Nephron progenitor cell (in vitro differentiated cells): ENCODE results near the gene ZNF333.
"Not testable (repeated sequence)": the region's sequence is repeated elsewhere in the genome, so short reads cannot be mapped to it uniquely, and the experiment has no call there.

Experiments used
- DNase-seq: peaks from one replicate; pipeline ENCODE4 v3.0.0; 2021
- H3K27ac Mint-ChIP-seq: 2 replicates; pipeline ENCODE4 v1.8.0; 2021; ENCODE audit warnings: mild to moderate bottlenecking, moderate library complexity, mixed read lengths
- H3K27me3 Mint-ChIP-seq: 2 replicates; pipeline ENCODE4 v1.8.0; 2021; ENCODE audit warnings: mild to moderate bottlenecking, low read depth, mixed read lengths; ENCODE audit not compliant: poor library complexity
- H3K36me3 Mint-ChIP-seq: 2 replicates; pipeline ENCODE4 v1.8.0; 2021; ENCODE audit warnings: low read depth, mixed read lengths
- H3K4me1 Mint-ChIP-seq: 2 replicates; pipeline ENCODE4 v1.8.0; 2021; ENCODE audit warnings: mixed read lengths
- H3K4me3 Mint-ChIP-seq: 2 replicates; pipeline ENCODE4 v1.8.0; 2021; ENCODE audit warnings: mild to moderate bottlenecking, moderate library complexity, mixed read lengths
- H3K9me3 Mint-ChIP-seq: 2 replicates; pipeline ENCODE4 v1.8.0; 2021; ENCODE audit warnings: mild to moderate bottlenecking, moderate library complexity, mixed read lengths
- TF ChIP-seq, protein P1 (sequence below): fragments of 200-600 bp; sonication (generic); IDR thresholded peaks from 2 replicates; pipeline ENCODE4 v1.5.0; 2021; ENCODE audit warnings: antibody characterized with exemption

ZNF333 gene

DNA sequence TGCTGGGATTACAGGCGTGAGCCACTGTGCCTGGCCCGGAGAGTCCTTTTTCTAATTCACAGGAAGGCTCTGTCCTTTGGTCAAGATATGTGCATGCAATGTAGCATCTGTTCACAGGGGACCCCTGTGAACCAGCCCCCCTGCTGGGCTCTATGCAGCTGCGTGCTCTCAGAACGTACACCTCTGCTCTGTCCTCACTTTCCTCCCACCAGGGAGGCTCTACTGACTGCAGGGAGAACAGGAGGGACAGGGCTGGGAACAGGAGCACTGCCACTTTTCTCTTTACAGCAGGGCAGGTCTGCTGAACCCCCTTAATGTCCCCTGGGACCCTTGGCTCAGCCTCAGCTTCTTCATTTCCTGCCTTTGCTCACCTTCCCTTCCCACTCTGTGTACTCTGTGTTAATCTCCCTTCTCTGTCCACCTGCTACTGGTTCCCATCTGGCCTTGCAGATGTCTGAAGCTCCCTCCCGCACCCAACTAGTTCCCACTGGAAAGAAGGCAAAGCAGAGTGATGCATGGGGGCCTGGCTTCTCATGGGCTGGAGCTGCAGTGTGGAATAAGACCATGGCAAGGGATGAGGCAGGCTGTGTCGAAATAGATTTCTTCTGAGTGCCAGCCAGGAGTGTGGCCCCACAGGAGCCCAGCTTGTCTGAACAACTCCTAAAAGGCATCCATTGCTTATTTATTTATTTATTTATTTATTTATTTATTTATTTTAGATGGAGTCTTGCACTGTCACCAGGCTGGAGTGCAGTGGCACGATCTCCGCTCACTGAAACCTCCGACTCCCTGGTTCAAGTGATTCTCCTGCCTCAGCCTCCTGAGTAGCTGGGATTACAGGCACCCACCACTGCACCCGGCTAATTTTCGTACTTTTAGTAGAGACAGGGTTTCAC lies 81.3 kb downstream of the ZNF333 start:
- no peak overlapping the region for H3K27ac Mint-ChIP-seq
- H3K36me3 Mint-ChIP-seq = no peaks in the 10 kb centered on the region
- H3K4me1 Mint-ChIP-seq = peaks cover 3% of the 10 kb centered on the region
- H3K9me3 Mint-ChIP-seq = peaks cover 36% of the 10 kb centered on the region
- TF ChIP-seq, protein P1, sequence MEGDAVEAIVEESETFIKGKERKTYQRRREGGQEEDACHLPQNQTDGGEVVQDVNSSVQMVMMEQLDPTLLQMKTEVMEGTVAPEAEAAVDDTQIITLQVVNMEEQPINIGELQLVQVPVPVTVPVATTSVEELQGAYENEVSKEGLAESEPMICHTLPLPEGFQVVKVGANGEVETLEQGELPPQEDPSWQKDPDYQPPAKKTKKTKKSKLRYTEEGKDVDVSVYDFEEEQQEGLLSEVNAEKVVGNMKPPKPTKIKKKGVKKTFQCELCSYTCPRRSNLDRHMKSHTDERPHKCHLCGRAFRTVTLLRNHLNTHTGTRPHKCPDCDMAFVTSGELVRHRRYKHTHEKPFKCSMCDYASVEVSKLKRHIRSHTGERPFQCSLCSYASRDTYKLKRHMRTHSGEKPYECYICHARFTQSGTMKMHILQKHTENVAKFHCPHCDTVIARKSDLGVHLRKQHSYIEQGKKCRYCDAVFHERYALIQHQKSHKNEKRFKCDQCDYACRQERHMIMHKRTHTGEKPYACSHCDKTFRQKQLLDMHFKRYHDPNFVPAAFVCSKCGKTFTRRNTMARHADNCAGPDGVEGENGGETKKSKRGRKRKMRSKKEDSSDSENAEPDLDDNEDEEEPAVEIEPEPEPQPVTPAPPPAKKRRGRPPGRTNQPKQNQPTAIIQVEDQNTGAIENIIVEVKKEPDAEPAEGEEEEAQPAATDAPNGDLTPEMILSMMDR = no peak
- peaks cover 33% of the 10 kb centered on the region for H3K27me3 Mint-ChIP-seq
- no peak for DNase-seq
- no peak overlapping the region for H3K4me3 Mint-ChIP-seq

GRCh38 chr19:14772467-14772866 lies 82.6 kb downstream of the ZNF333 start:
- TF ChIP-seq, protein P1 = no peak
- peaks cover 36% of the 10 kb centered on the region for H3K9me3 Mint-ChIP-seq
- H3K27me3 Mint-ChIP-seq = peaks cover 40% of the 10 kb centered on the region
- H3K4me3 Mint-ChIP-seq = no peak overlapping the region
- peaks cover 3% of the 10 kb centered on the region for H3K4me1 Mint-ChIP-seq
- no peak for DNase-seq
- H3K27ac Mint-ChIP-seq = no peak overlapping the region
- no peaks in the 10 kb centered on the region for H3K36me3 Mint-ChIP-seq

GRCh38 chr19:14772995-14773394 lies 83.1 kb downstream of the ZNF333 start:
- Mint-ChIP-seq H3K27ac (no peak overlapping the region), H3K36me3 (no peaks in the 10 kb centered on the region), H3K4me3 (no peak overlapping the region), H3K27me3 (peaks cover 44% of the 10 kb centered on the region), H3K4me1 (peaks cover 3% of the 10 kb centered on the region), H3K9me3 (peaks cover 36% of the 10 kb centered on the region)
- TF ChIP-seq, protein P1 = no peak
- no peak for DNase-seq

DNA sequence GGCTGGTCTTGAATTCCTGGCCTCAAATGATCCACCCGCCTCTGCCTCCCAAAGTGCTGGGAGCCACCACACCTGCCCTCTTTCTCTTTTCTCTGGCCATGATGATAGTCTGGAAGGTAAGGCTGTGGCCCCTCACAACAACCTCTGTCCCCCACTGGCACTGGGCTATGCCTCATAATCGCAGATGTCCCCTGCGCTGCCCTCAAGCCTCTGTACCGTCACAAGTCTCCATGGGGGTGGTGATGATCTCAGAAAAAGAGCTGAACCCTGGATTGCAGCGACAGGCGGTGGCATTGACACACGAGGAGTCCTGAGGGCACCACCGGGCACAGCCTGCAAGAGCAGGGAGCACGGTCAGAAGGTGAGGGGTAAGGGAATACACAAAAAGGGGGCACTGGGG lies 83.9 kb downstream of the ZNF333 start:
- H3K4me1 Mint-ChIP-seq, H3K4me3 Mint-ChIP-seq, H3K27ac Mint-ChIP-seq, H3K36me3 Mint-ChIP-seq, DNase-seq: not testable (repeated sequence)
- Mint-ChIP-seq H3K27me3 (peaks cover 47% of the 10 kb centered on the region), H3K9me3 (peaks cover 29% of the 10 kb centered on the region)

- peaks cover 3% of the 10 kb centered on the region for H3K4me1 Mint-ChIP-seq
- H3K4me3 Mint-ChIP-seq = no peak overlapping the region
- peaks cover 32% of the 10 kb centered on the region for H3K9me3 Mint-ChIP-seq
- H3K27ac Mint-ChIP-seq = no peak overlapping the region
- peaks cover 47% of the 10 kb centered on the region for H3K27me3 Mint-ChIP-seq
- H3K36me3 Mint-ChIP-seq = no peaks in the 10 kb centered on the region
- DNase-seq = no peak
- TF ChIP-seq, protein P1 = no peak
These were observed 84.5 kb downstream of the ZNF333 start for GRCh38 chr19:14774373-14774772.

GRCh38 chr19:14775326-14775725 lies 85.5 kb downstream of the ZNF333 start:
- peaks cover 39% of the 10 kb centered on the region for H3K27me3 Mint-ChIP-seq
- H3K4me1 Mint-ChIP-seq, H3K36me3 Mint-ChIP-seq, H3K4me3 Mint-ChIP-seq, DNase-seq, H3K27ac Mint-ChIP-seq: not testable (repeated sequence)
- H3K9me3 Mint-ChIP-seq = peaks cover 29% of the 10 kb centered on the region
